ENCODE data around the gene CLCN7.

GRCh38 chr16:1429012-1429411 lies 45.8 kb downstream of the CLCN7 start:
- TF ChIP-seq POLR2AphosphoS5 (IDR thresholded peaks at IDR 0.05; ENCODE audit: low read depth) (no peak), CTCF (conservative IDR thresholded peaks at IDR 0.05; ENCODE audit: low read depth in 2 of 2) (no peak), ZNF331 (CRISPR knock-in tag; IDR thresholded peaks at IDR 0.05; ENCODE audit: low read depth) (no peak), EZH2 (IDR thresholded peaks at IDR 0.05; ENCODE audit: low read depth, unreplicated experiment) (no peak), EZH2phosphoT487 (IDR thresholded peaks at IDR 0.05; ENCODE audit: unreplicated experiment) (no peak), STAT1 (IDR thresholded peaks at IDR 0.05; ENCODE audit: unreplicated experiment) (no peak), ZNF114 (CRISPR knock-in tag; IDR thresholded peaks at IDR 0.05) (no peak), ETS1 (IDR thresholded peaks at IDR 0.05) (no peak), REST (IDR thresholded peaks at IDR 0.05; ENCODE audit: unreplicated experiment) (no peak), JUNB (IDR thresholded peaks at IDR 0.05; ENCODE audit: unreplicated experiment) (no peak), CREB1 (CRISPR knock-in tag; IDR thresholded peaks at IDR 0.05; ENCODE audit: low read depth) (no peak)

Data from GM23338 (cell line).